ENCODE data around the gene C1orf35.

Gene C1orf35

GRCh38 chr1:228102791-228103620 lies at the start of gene C1orf35:
Gene C1orf35, minus strand, starts transcription at chr1:228103325. Its CDS starts 98 bp downstream, at chr1:228103227.
- Mint-ChIP-seq H3K9me3 (no peaks in the 10 kb centered on the region), H3K36me3 (peaks cover 74% of the 10 kb centered on the region)

GRCh38 chr1:228152918-228153258 lies 49.8 kb upstream of the C1orf35 start:
- Mint-ChIP-seq H3K9me3 (no peaks in the 10 kb centered on the region), H3K4me1 (peaks cover 18% of the 10 kb centered on the region), H3K27ac (peak overlapping the region; percentile 81), H3K4me3 (no peak overlapping the region), H3K36me3 (peaks cover 5% of the 10 kb centered on the region)
- no peak for DNase-seq (ENCODE audit: low spot score in 2 of 2)
- no peak for ATAC-seq

More at GRCh38 chr1:228102791-228103620, at the start of gene C1orf35:
- peak within 1 kb of the TSS; percentile 89 for H3K4me3 Mint-ChIP-seq
- peak; percentile 87 for ATAC-seq
- H3K4me1 Mint-ChIP-seq, result peaks cover 57% of the 10 kb centered on the region
- H3K27ac Mint-ChIP-seq, result peak within 1 kb of the TSS; percentile 90
- DNase-seq (ENCODE audit: low spot score in 2 of 2), result peak; percentile 93 to 98

- Mint-ChIP-seq H3K4me1 (peaks cover 18% of the 10 kb centered on the region), H3K36me3 (peaks cover 5% of the 10 kb centered on the region), H3K27ac (peak overlapping the region; percentile 81), H3K4me3 (no peak overlapping the region), H3K9me3 (no peaks in the 10 kb centered on the region)
- no peak for DNase-seq (ENCODE audit: low spot score in 2 of 2)
- peak; percentile 1 for ATAC-seq
These were observed 49.2 kb upstream of the C1orf35 start for GRCh38 chr1:228152097-228152917.

- peaks cover 5% of the 10 kb centered on the region for H3K36me3 Mint-ChIP-seq
- H3K9me3 Mint-ChIP-seq, result no peaks in the 10 kb centered on the region
- H3K4me3 Mint-ChIP-seq, result no peak overlapping the region
- peaks cover 18% of the 10 kb centered on the region for H3K4me1 Mint-ChIP-seq
- DNase-seq (ENCODE audit: low spot score in 2 of 2) (no peak), ATAC-seq (peak; percentile 14)
- H3K27ac Mint-ChIP-seq, result peak overlapping the region; percentile 81
These were observed 48.2 kb upstream of the C1orf35 start for GRCh38 chr1:228151180-228151925.

- Mint-ChIP-seq H3K4me3 (no peak overlapping the region), H3K27ac (peak overlapping the region; percentile 81), H3K9me3 (no peaks in the 10 kb centered on the region), H3K36me3 (peaks cover 5% of the 10 kb centered on the region), H3K4me1 (peaks cover 18% of the 10 kb centered on the region)
- ATAC-seq (no peak), DNase-seq (ENCODE audit: low spot score in 2 of 2) (no peak)
These were observed 47.5 kb upstream of the C1orf35 start for GRCh38 chr1:228150461-228151179.

GRCh38 chr1:228150120-228150460 lies 47.0 kb upstream of the C1orf35 start:
- H3K4me1 Mint-ChIP-seq, result peaks cover 15% of the 10 kb centered on the region
- no peak overlapping the region for H3K4me3 Mint-ChIP-seq
- peaks cover 2% of the 10 kb centered on the region for H3K36me3 Mint-ChIP-seq
- DNase-seq (ENCODE audit: low spot score in 2 of 2) (no peak), ATAC-seq (no peak)
- peak overlapping the region; percentile 63 for H3K27ac Mint-ChIP-seq
- no peaks in the 10 kb centered on the region for H3K9me3 Mint-ChIP-seq

GRCh38 chr1:228149406-228150119 lies 46.4 kb upstream of the C1orf35 start, which contains the start of gene GJC2:
Gene GJC2, plus strand, starts transcription at chr1:228149930. Its CDS starts 7,829 bp downstream, at chr1:228157759.
- ATAC-seq (no peak), DNase-seq (ENCODE audit: low spot score in 2 of 2) (no peak)
- H3K9me3 Mint-ChIP-seq, result no peaks in the 10 kb centered on the region
- peak within 1 kb of the TSS; percentile 63 for H3K27ac Mint-ChIP-seq
- peaks cover 15% of the 10 kb centered on the region for H3K4me1 Mint-ChIP-seq
- no peak within 1 kb of the TSS for H3K4me3 Mint-ChIP-seq
- H3K36me3 Mint-ChIP-seq, result no peaks in the 10 kb centered on the region

GRCh38 chr1:228148935-228149405 lies 45.8 kb upstream of the C1orf35 start:
- peaks cover 17% of the 10 kb centered on the region for H3K4me1 Mint-ChIP-seq

GRCh38 chr1:228148196-228148861 lies 45.2 kb upstream of the C1orf35 start:
- no peak overlapping the region for H3K4me3 Mint-ChIP-seq
- H3K36me3 Mint-ChIP-seq, result peaks cover 10% of the 10 kb centered on the region
- DNase-seq (ENCODE audit: low spot score in 2 of 2), result no peak

More at GRCh38 chr1:228148935-228149405, 45.8 kb upstream of the C1orf35 start:
- ATAC-seq, result no peak
- no peak for DNase-seq (ENCODE audit: low spot score in 2 of 2)
- H3K9me3 Mint-ChIP-seq, result no peaks in the 10 kb centered on the region
- H3K27ac Mint-ChIP-seq, result no peak overlapping the region
- H3K4me3 Mint-ChIP-seq, result no peak overlapping the region
- peaks cover 4% of the 10 kb centered on the region for H3K36me3 Mint-ChIP-seq

GRCh38 chr1:228147768-228148167 lies 44.6 kb upstream of the C1orf35 start:
- H3K36me3 Mint-ChIP-seq, result peaks cover 16% of the 10 kb centered on the region
- H3K27ac Mint-ChIP-seq, result no peak overlapping the region
- DNase-seq (ENCODE audit: low spot score in 2 of 2) (no peak), ATAC-seq (no peak)
- no peaks in the 10 kb centered on the region for H3K9me3 Mint-ChIP-seq
- H3K4me3 Mint-ChIP-seq, result no peak overlapping the region
- H3K4me1 Mint-ChIP-seq, result peaks cover 29% of the 10 kb centered on the region

More at GRCh38 chr1:228148196-228148861, 45.2 kb upstream of the C1orf35 start:
- H3K9me3 Mint-ChIP-seq, result no peaks in the 10 kb centered on the region
- H3K4me1 Mint-ChIP-seq, result peaks cover 24% of the 10 kb centered on the region
- no peak for ATAC-seq
- no peak overlapping the region for H3K27ac Mint-ChIP-seq

- ATAC-seq (no peak), DNase-seq (ENCODE audit: low spot score in 2 of 2) (no peak)
- H3K4me3 Mint-ChIP-seq, result no peak overlapping the region
- H3K9me3 Mint-ChIP-seq, result no peaks in the 10 kb centered on the region
- H3K4me1 Mint-ChIP-seq, result peaks cover 35% of the 10 kb centered on the region
- no peak overlapping the region for H3K27ac Mint-ChIP-seq
- peaks cover 18% of the 10 kb centered on the region for H3K36me3 Mint-ChIP-seq
These were observed 44.1 kb upstream of the C1orf35 start for GRCh38 chr1:228147151-228147693.

GRCh38 chr1:228146417-228147150 lies 43.5 kb upstream of the C1orf35 start:
- H3K36me3 Mint-ChIP-seq, result peaks cover 18% of the 10 kb centered on the region

More at GRCh38 chr1:228146417-228147150, 43.5 kb upstream of the C1orf35 start:
- no peaks in the 10 kb centered on the region for H3K9me3 Mint-ChIP-seq
- H3K4me1 Mint-ChIP-seq, result peaks cover 36% of the 10 kb centered on the region
- H3K4me3 Mint-ChIP-seq, result no peak overlapping the region
- no peak for DNase-seq (ENCODE audit: low spot score in 2 of 2)
- no peak overlapping the region for H3K27ac Mint-ChIP-seq
- ATAC-seq, result no peak
